ENCODE measurements around the gene ZNF750.

GRCh38 chr17:82871776-82872561 lies 32.1 kb upstream of the ZNF750 start:
- TF ChIP-seq CTCF (conservative IDR thresholded peaks at IDR 0.05) (no peak), EZH2 (IDR thresholded peaks at IDR 0.05; ENCODE audit: low read depth) (no peak)
